Liver (tissue), 9 donors: ENCODE results near the gene PELI3. TPM values are rescaled to one million over a fixed set of nuclear protein-coding genes. Genes with fewer than 3 reads are reported as not detected.

ENCODE experiments used
- DNase-seq: peaks from one replicate; pipeline ENCODE4 v3.0.0-alpha.2; 2017; ENCODE audit warnings: low spot score
- H3K27ac ChIP-seq, 2 donors: one replicate each; pipeline ENCODE4 v1.7.0; 2013; ENCODE audit warnings: inconsistent platforms in 2 of 2, low read length in 2 of 2, control low read depth in 1 of 2, low read depth in 1 of 2, mild to moderate bottlenecking in 1 of 2
- H3K27me3 ChIP-seq, 4 donors: one replicate each; pipeline versions ENCODE4 v1.6.1 to v1.7.0; 2013; ENCODE audit warnings: low read length in 3 of 4, inconsistent platforms in 1 of 4, mild to moderate bottlenecking in 1 of 4, moderate library complexity in 1 of 4; ENCODE audit not compliant: control insufficient read depth in 4 of 4, insufficient read depth in 4 of 4
- H3K36me3 ChIP-seq, 4 donors: one replicate each; pipeline versions ENCODE4 v1.6.1 to v1.7.0; 2013; ENCODE audit warnings: low read length in 3 of 4, mild to moderate bottlenecking in 3 of 4, low read depth in 1 of 4, moderate library complexity in 1 of 4; ENCODE audit not compliant: control insufficient read depth in 4 of 4, insufficient read depth in 3 of 4
- H3K4me1 ChIP-seq, 4 donors: one replicate each; pipeline versions ENCODE4 v1.6.1 to v1.7.0; 2013; ENCODE audit warnings: low read length in 3 of 4, mild to moderate bottlenecking in 3 of 4, moderate library complexity in 1 of 4; ENCODE audit not compliant: control insufficient read depth in 4 of 4, insufficient read depth in 4 of 4
- H3K4me3 ChIP-seq, 3 donors: one replicate each; pipeline versions ENCODE4 v1.6.1 to v1.7.0; 2013; ENCODE audit warnings: low read length in 3 of 3, control low read depth in 1 of 3, low read depth in 1 of 3, mild to moderate bottlenecking in 1 of 3
- H3K9ac ChIP-seq, 2 donors: one replicate each; pipeline ENCODE4 v1.7.0; 2013; ENCODE audit warnings: low read length in 2 of 2, mild to moderate bottlenecking in 2 of 2, moderate library complexity in 2 of 2, control low read depth in 1 of 2, low read depth in 1 of 2
- H3K9me3 ChIP-seq, 4 donors: one replicate each; pipeline versions ENCODE4 v1.6.1 to v1.7.0; 2013; ENCODE audit warnings: low read length in 3 of 4; ENCODE audit not compliant: control insufficient read depth in 4 of 4
- ATF3 ChIP-seq: IDR thresholded peaks from 2 replicates; pipeline ENCODE4 v1.6.1; 2016; ENCODE audit warnings: antibody characterized with exemption
- CTCF ChIP-seq: fragments of 150-350 bp; IDR thresholded peaks from 2 replicates; pipeline ENCODE4 v1.5.1; 2017; ENCODE audit warnings: improper control_type of control experiment, low read depth, low read length; ENCODE audit not compliant: missing input control
- EGR1 ChIP-seq, 2 donors: IDR thresholded peaks; 2 replicates each; pipeline ENCODE4 v1.6.1; 2016 to 2018; ENCODE audit warnings: antibody characterized with exemption in 2 of 2, low read depth in 2 of 2
- FOXA1 ChIP-seq: IDR thresholded peaks from 2 replicates; pipeline ENCODE4 v1.6.1; 2016; ENCODE audit warnings: antibody characterized with exemption
- FOXA2 ChIP-seq: IDR thresholded peaks from 2 replicates; pipeline ENCODE4 v1.6.1; 2016; ENCODE audit warnings: antibody characterized with exemption
- GABPA ChIP-seq, 2 donors: IDR thresholded peaks in 1 of 2; conservative IDR thresholded peaks in 1 of 2; 2 replicates each; pipeline ENCODE4 v1.6.1; 2016; ENCODE audit warnings: antibody characterized with exemption in 2 of 2, mild to moderate bottlenecking in 1 of 2, moderate library complexity in 1 of 2
- HNF4A ChIP-seq, 2 donors: conservative IDR thresholded peaks; 2 replicates each; pipeline ENCODE4 v1.6.1; 2016; ENCODE audit warnings: antibody characterized with exemption in 2 of 2, mild to moderate bottlenecking in 2 of 2
- HNF4G ChIP-seq: IDR thresholded peaks from 2 replicates; pipeline ENCODE4 v1.6.1; 2016; ENCODE audit warnings: antibody characterized with exemption
- JUND ChIP-seq, 2 donors: IDR thresholded peaks; 2 replicates each; pipeline ENCODE4 v1.6.1; 2016; ENCODE audit warnings: antibody characterized with exemption in 2 of 2
- MAX ChIP-seq: IDR thresholded peaks from 2 replicates; pipeline ENCODE4 v1.6.1; 2016; ENCODE audit warnings: antibody characterized with exemption
- NR2F2 ChIP-seq: IDR thresholded peaks from 2 replicates; pipeline ENCODE4 v1.6.1; 2016; ENCODE audit warnings: antibody characterized with exemption
- RAD21 ChIP-seq, 2 donors: IDR thresholded peaks; 2 replicates each; pipeline ENCODE4 v1.6.1; 2016; ENCODE audit warnings: antibody characterized with exemption in 2 of 2, mild to moderate bottlenecking in 2 of 2
- REST ChIP-seq: IDR thresholded peaks from 2 replicates; pipeline ENCODE4 v1.6.1; 2016; ENCODE audit warnings: antibody characterized with exemption, mild to moderate bottlenecking
- RXRA ChIP-seq, 2 donors: IDR thresholded peaks; 2 replicates each; pipeline ENCODE4 v1.6.1; 2017 to 2018; ENCODE audit warnings: antibody characterized with exemption in 2 of 2, mild to moderate bottlenecking in 1 of 2
- SP1 ChIP-seq: IDR thresholded peaks from 2 replicates; pipeline ENCODE4 v1.6.1; 2018; ENCODE audit warnings: antibody characterized with exemption, mild to moderate bottlenecking
- TAF1 ChIP-seq: conservative IDR thresholded peaks from 2 replicates; pipeline ENCODE4 v1.6.1; 2016; ENCODE audit warnings: antibody characterized with exemption, mild to moderate bottlenecking
- YY1 ChIP-seq: IDR thresholded peaks from 2 replicates; pipeline ENCODE4 v1.6.1; 2016; ENCODE audit warnings: antibody characterized with exemption, mild to moderate bottlenecking
- ZBTB33 ChIP-seq: IDR thresholded peaks from 2 replicates; pipeline ENCODE4 v1.6.1; 2016; ENCODE audit warnings: antibody characterized with exemption
- WGBS: extraction: QIAGEN DNeasy Blood & Tissue Kit; methylation state at CpG from one replicate; pipeline ENCODE4 v1.1.7; 2013; 5-methylcytosine and 5-hydroxymethylcytosine counted together
- polyA plus RNA-seq, 2 donors: library from polyadenylated mRNA; stranded (reverse) in 1 of 2; unstranded in 1 of 2; fragments of 200-250 nt in 1 of 2; fragments of >200 nt in 1 of 2; fragmentation: Nextera tagmentation in 1 of 2; extraction: Ambion mirVana in 1 of 2; gene quantifications; one replicate each; pipeline versions ENCODE4 v1.2.1 to v1.2.3, GENCODE V29; 2013 to 2015
- total RNA-seq, 2 donors: library from RNA; depleted of rRNA; stranded (reverse); fragments of >200 nt; gene quantifications; one replicate each; pipeline ENCODE4 v1.2.3, GENCODE V29; 2014
- donor health status: healthy.
- donor health status: healthy.
- donor health status: healthy.
- donor health status: healthy.
- donor health status: healthy.

The PELI3 gene
- total and polyA plus RNA-seq, 4 donors, result 1.7 to 5.4 (median 2.1) TPM

GRCh38 chr11:66489636-66490035 lies 22.9 kb downstream of the PELI3 start:
- DNase-seq, result no peak
- no peaks in the 10 kb centered on the region for H3K4me1 ChIP-seq
- no peak overlapping the region for H3K4me3 ChIP-seq
- no peaks in the 10 kb centered on the region for H3K9me3 ChIP-seq
- no peaks in the 10 kb centered on the region for H3K27me3 ChIP-seq
- TF ChIP-seq SP1 (no peak), HNF4G (no peak), HNF4A (conservative IDR thresholded peaks at IDR 0.05) (no peak), TAF1 (no peak), RAD21 (IDR thresholded peaks at IDR 0.05) (no peak), FOXA2 (no peak), YY1 (no peak), FOXA1 (no peak), JUND (IDR thresholded peaks at IDR 0.05) (no peak), ATF3 (no peak), RXRA (IDR thresholded peaks at IDR 0.05) (no peak), NR2F2 (no peak), CTCF (no peak), ZBTB33 (no peak), EGR1 (IDR thresholded peaks at IDR 0.05; ENCODE audit: low read depth in 2 of 2) (no peak)
- no peak overlapping the region for H3K27ac ChIP-seq
- no peak overlapping the region for H3K9ac ChIP-seq
- peaks cover 2 to 44% (median 6%) of the 10 kb centered on the region in 4 donors for H3K36me3 ChIP-seq
- 96% methylated on average over 7 of the region's 7 CpGs for WGBS

- peaks cover 4 to 48% (median 8%) of the 10 kb centered on the region in 4 donors for H3K36me3 ChIP-seq
- no peaks in the 10 kb centered on the region for H3K9me3 ChIP-seq
- no peak for TF ChIP-seq TAF1
- no peak for TF ChIP-seq JUND (IDR thresholded peaks at IDR 0.05)
- TF ChIP-seq YY1, result no peak
- TF ChIP-seq EGR1 (IDR thresholded peaks at IDR 0.05; ENCODE audit: low read depth in 2 of 2), result no peak
- no peak for TF ChIP-seq SP1
- TF ChIP-seq ATF3, result no peak
- TF ChIP-seq MAX, result no peak
- TF ChIP-seq HNF4G, result no peak
- TF ChIP-seq FOXA1, result no peak
- TF ChIP-seq ZBTB33, result no peak
- TF ChIP-seq GABPA (IDR thresholded peaks at IDR 0.05 in 1 of 2, conservative IDR thresholded peaks at IDR 0.05 in 1 of 2), result no peak
- no peak for TF ChIP-seq RXRA (IDR thresholded peaks at IDR 0.05)
- TF ChIP-seq FOXA2, result no peak
- no peak for TF ChIP-seq NR2F2
- TF ChIP-seq HNF4A (conservative IDR thresholded peaks at IDR 0.05), result no peak
- TF ChIP-seq RAD21 (IDR thresholded peaks at IDR 0.05), result no peak
- no peak for TF ChIP-seq REST
- TF ChIP-seq CTCF, result no peak
- no peaks in the 10 kb centered on the region for H3K4me1 ChIP-seq
- H3K27ac ChIP-seq, result no peak overlapping the region
- H3K4me3 ChIP-seq, result no peak overlapping the region
- DNase-seq, result no peak
- no peak overlapping the region for H3K9ac ChIP-seq
- no peaks in the 10 kb centered on the region for H3K27me3 ChIP-seq
- 87% methylated on average over 20 of the region's 20 CpGs for WGBS
These were observed 24.7 kb downstream of the PELI3 start for GRCh38 chr11:66491315-66491935.
